ENCODE data around the gene LARGE1.

The LARGE1 gene

DNA sequence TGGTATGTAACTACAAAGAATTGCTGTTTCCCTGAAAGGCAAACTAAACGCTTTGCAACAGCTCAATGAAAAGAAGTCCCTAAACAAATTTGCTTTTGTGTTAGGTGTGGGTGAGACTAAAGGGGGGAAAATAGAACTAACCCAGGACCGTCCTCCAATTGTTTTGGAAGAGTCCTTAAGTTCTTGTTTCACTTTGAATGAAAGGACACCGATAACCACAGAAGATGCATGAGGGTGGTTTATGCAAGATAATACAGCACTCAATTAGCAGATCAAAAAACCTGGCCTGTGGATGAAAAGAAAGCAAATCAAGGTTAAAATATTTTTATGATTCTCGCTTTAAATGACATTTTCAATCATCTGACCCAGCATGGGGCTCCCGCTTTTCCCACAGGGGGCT lies 557.6 kb downstream of the LARGE1 start:
- TF ChIP-seq, protein P1, sequence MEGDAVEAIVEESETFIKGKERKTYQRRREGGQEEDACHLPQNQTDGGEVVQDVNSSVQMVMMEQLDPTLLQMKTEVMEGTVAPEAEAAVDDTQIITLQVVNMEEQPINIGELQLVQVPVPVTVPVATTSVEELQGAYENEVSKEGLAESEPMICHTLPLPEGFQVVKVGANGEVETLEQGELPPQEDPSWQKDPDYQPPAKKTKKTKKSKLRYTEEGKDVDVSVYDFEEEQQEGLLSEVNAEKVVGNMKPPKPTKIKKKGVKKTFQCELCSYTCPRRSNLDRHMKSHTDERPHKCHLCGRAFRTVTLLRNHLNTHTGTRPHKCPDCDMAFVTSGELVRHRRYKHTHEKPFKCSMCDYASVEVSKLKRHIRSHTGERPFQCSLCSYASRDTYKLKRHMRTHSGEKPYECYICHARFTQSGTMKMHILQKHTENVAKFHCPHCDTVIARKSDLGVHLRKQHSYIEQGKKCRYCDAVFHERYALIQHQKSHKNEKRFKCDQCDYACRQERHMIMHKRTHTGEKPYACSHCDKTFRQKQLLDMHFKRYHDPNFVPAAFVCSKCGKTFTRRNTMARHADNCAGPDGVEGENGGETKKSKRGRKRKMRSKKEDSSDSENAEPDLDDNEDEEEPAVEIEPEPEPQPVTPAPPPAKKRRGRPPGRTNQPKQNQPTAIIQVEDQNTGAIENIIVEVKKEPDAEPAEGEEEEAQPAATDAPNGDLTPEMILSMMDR (IDR thresholded peaks at IDR 0.05; ENCODE audit: low read depth, low read length): no peak
- no peak for DNase-seq (ENCODE audit: extremely low read depth, low read depth)

DNA sequence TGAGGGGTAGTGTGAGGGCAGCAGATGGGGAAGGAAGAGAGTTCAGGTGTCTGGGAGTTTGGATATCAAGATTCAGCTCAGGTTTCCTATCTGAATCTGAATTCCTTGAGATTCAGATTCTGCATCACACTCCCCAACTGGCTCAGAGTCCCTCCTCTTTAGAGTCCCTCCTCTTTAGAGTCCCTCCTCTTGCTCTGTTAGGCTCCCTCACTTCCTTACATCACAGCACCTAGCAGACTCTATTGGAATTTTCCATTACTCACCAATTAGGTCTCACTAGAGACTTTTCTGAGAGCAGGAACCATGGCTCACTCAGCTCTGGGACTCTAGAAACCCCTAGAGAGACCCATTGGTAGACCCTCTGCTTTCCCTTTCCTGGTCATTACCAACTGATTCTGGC lies 558.7 kb downstream of the LARGE1 start:
- DNase-seq (ENCODE audit: extremely low read depth, low read depth): no peak
- TF ChIP-seq, protein P1 (IDR thresholded peaks at IDR 0.05; ENCODE audit: low read depth, low read length): no peak

DNA sequence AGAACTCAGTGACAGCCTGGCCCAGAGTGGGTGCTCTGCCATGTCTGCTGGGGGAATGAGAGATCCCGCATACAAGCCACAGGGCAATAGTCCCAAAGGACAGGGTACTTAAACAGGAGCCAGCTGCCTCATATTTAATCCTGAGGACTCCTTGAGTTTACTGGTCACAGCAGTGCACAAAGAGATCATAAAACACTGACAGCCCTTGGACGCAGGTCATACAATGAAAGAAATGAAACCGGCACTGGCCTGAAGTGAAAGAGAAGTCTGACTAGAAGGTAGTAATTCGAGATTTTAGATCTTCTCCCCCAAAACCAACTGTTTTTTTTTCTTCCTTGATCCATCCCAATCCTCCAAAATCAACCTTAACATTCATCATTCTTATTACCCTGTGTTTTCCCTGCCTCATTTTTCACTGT lies 562.3 kb downstream of the LARGE1 start:
- TF ChIP-seq, protein P1 (IDR thresholded peaks at IDR 0.05; ENCODE audit: low read depth, low read length): no peak
- no peak for DNase-seq (ENCODE audit: extremely low read depth, low read depth)

DNA sequence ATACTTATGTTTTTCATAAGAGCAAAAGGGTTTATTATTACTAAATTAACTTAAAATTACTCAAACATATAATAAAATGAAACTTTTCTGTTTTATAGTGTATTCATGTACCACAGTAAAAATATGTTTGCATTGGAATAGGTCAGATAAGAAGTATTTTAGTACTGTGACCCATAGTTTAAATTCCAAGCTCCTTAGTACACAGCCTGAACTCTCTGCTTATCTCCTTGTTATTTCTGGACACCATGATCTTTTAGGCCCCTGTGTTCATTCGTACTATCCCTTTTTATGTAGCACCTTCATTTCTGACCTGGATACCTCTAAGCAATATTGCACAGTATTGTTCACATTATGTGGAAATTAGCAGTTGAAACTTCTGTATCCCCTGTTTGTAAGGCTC lies 565.3 kb downstream of the LARGE1 start:
- no peak for DNase-seq (ENCODE audit: extremely low read depth, low read depth)
- TF ChIP-seq, protein P1 (IDR thresholded peaks at IDR 0.05; ENCODE audit: low read depth, low read length): no peak

DNA sequence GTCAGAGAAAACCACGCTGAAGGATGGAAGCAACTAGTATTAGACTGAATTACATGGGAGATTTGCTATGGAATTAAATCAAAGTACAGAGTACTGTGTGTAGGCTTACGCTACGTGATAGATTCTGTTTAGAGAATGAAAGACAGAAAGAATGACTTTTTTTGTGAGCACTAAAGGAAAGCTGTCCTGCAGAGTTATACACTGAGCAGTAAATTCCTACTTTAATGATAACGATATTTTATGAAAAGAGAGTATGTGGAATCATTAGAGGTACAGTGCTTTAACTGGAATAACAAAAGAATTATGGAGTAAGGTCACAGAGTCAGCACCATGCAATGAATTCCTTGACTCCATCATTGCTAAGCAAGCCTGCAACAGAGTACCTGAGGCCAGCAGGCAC lies 566.8 kb downstream of the LARGE1 start:
- DNase-seq (ENCODE audit: extremely low read depth, low read depth): no peak
- TF ChIP-seq, protein P1 (IDR thresholded peaks at IDR 0.05; ENCODE audit: low read depth, low read length): no peak

DNA sequence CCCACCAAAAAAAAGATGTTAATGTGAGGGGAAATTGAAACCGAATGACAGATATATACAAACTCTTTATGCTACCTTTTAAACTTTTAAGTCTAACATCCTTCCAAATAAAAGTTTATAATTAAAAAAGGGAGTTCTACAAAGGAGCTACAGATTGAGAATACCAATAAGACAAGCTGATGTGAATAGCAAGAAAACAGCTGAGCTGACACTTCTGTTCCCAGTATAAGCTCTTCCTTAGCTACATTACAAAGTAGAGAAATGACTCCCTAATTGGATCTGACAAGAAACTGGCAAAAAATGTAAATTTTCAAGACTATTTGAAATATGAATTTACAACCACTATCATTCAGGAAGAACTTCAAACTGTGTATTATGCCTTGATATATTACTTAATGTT lies 567.5 kb downstream of the LARGE1 start:
- TF ChIP-seq, protein P1 (IDR thresholded peaks at IDR 0.05; ENCODE audit: low read depth, low read length): no peak
- DNase-seq (ENCODE audit: extremely low read depth, low read depth): no peak

DNA sequence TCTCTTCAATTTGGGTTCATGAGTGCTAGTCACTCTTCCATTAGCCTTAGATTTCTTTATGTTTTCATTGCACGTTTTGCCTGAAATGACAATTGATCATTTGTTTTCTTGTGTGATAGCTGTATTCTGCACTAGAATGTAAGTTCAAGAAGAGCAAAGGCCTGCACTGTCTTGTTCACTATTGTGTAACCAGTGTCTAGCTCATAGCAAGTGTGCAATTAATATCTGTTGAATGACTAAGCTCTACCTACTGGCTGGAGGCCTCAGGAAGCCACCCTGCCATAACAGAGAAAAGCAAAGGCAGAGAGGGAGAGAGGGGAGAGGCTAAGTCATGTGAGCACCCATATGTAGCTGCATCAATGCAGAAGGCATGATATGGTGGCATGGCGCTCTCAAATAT lies 569.3 kb downstream of the LARGE1 start:
- TF ChIP-seq, protein P1 (IDR thresholded peaks at IDR 0.05; ENCODE audit: low read depth, low read length): no peak
- DNase-seq (ENCODE audit: extremely low read depth, low read depth): no peak

Measured in AG09319 (cell line).